Measurements from ENCODE around the gene MRTFB. TPM values are rescaled to one million over a fixed set of nuclear protein-coding genes. Genes with fewer than 3 reads are reported as not detected.
"Not testable (repeated sequence)": the region's sequence is repeated elsewhere in the genome, so short reads cannot be mapped to it uniquely, and the experiment has no call there.

Gene MRTFB
- total RNA-seq = 10 to 100 TPM in 1 of 3 donors, 1 to 10 TPM in 2; 8.6 to 11.0 (median 8.9) TPM

- ATAC-seq = peak; percentile 91 to 93
- H3K27me3 Mint-ChIP-seq (ENCODE audit: low read depth) = no peaks in the 10 kb centered on the region
- H3K9me3 Mint-ChIP-seq = no peaks in the 10 kb centered on the region
- DNase-seq = peak; percentile 79
- peak within 1 kb of the TSS; percentile 86 for H3K4me3 Mint-ChIP-seq
- H3K4me1 Mint-ChIP-seq (ENCODE audit: low read depth) = peaks cover 14% of the 10 kb centered on the region
- H3K36me3 Mint-ChIP-seq (ENCODE audit: insufficient read depth) = no peaks in the 10 kb centered on the region
Observed at GRCh38 chr16:14070877-14071575, at the start of gene MRTFB. TSS of gene MRTFB (plus strand) at chr16:14071319. CDS start at chr16:14140607, 69,288 bp downstream.

DNA sequence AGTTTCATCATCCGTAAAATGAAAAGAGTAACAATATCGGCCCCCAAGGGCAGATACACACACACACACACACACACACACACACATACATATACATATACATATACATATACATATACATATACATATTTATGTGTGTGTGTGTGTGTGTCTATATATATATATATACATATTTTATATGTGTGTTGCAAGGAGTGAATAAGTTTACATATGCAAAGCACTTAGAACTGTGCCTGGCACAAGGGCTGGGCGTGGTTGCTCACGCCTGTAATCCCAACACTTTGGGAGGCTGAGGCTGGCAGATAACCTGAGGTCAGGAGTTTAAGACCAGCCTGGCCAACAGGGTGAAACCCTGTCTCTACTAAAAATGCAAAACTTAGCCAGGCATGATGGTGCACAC lies 47.6 kb upstream of the MRTFB start:
- H3K27me3 Mint-ChIP-seq (ENCODE audit: low read depth); ATAC-seq; H3K9me3 Mint-ChIP-seq; H3K36me3 Mint-ChIP-seq (ENCODE audit: insufficient read depth); H3K4me1 Mint-ChIP-seq (ENCODE audit: low read depth); DNase-seq; H3K4me3 Mint-ChIP-seq: not testable (repeated sequence)

DNA sequence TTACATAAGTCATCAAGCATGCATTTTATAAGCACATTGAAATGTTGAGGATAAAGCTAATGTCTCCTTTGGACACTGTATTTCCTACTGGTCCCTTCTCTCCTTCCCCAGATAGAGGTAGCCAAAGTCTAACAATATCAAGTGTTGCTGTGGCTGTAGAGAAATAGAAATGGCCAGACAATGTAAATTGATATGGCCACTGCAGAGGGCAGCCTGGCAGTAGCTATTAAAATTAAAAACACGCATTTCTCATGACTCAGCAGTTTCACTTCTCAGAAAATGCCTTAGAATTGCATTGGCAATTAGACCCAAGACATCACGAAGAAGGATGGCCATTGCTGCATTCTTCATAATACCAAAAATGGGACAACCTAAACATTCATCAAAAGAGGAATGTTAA lies 46.8 kb upstream of the MRTFB start:
- H3K36me3 Mint-ChIP-seq (ENCODE audit: insufficient read depth) = no peaks in the 10 kb centered on the region
- peaks cover 7% of the 10 kb centered on the region for H3K9me3 Mint-ChIP-seq
- peaks cover 8% of the 10 kb centered on the region for H3K27me3 Mint-ChIP-seq (ENCODE audit: low read depth)
- H3K4me1 Mint-ChIP-seq (ENCODE audit: low read depth) = no peaks in the 10 kb centered on the region
- ATAC-seq = no peak
- no peak for DNase-seq
- H3K4me3 Mint-ChIP-seq = no peak overlapping the region

DNA sequence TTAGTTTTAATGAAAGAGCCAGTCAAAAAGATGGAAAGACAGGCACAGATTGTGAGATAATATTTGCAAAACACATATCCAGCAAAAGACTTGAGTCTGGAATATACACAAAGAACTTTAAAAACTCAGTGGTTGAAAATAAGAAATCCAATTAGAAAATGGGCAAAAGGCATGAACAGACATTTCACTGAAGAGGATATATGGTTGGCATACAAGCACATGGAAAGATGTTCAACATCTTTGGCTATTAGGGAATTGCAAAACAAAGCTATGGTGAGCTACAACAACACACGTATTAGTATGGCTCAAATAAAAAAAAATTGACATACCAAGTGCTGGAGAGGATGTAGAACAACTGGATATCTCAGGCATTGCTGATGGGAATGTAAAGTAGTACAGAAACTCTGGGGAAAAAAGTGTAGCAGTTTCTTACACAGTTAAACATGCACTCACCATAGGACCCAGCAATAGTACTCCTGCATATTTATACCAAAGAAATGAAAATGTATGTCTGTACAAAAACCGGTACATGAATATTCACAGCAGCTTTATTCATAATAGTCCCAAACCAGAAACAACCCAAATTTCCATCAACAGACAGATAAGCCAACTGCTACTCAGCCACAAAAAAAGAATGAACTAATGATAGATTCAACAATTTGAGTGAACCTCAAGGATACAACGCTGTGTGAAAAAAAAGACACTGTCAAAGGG lies 44.4 kb upstream of the MRTFB start:
- no peaks in the 10 kb centered on the region for H3K4me1 Mint-ChIP-seq (ENCODE audit: low read depth)
- no peak for DNase-seq
- peaks cover 8% of the 10 kb centered on the region for H3K27me3 Mint-ChIP-seq (ENCODE audit: low read depth)
- peaks cover 7% of the 10 kb centered on the region for H3K9me3 Mint-ChIP-seq
- no peaks in the 10 kb centered on the region for H3K36me3 Mint-ChIP-seq (ENCODE audit: insufficient read depth)
- no peak overlapping the region for H3K4me3 Mint-ChIP-seq
- ATAC-seq = no peak

GRCh38 chr16:14028202-14028601 lies 42.9 kb upstream of the MRTFB start:
- H3K4me3 Mint-ChIP-seq = no peak overlapping the region
- peaks cover 7% of the 10 kb centered on the region for H3K9me3 Mint-ChIP-seq
- DNase-seq = no peak
- H3K36me3 Mint-ChIP-seq (ENCODE audit: insufficient read depth) = no peaks in the 10 kb centered on the region
- ATAC-seq = no peak
- H3K4me1 Mint-ChIP-seq (ENCODE audit: low read depth) = no peaks in the 10 kb centered on the region
- peaks cover 8% of the 10 kb centered on the region for H3K27me3 Mint-ChIP-seq (ENCODE audit: low read depth)

- H3K36me3 Mint-ChIP-seq (ENCODE audit: insufficient read depth) = no peaks in the 10 kb centered on the region
- ATAC-seq = no peak
Observed at GRCh38 chr16:14029658-14030057, 41.5 kb upstream of the MRTFB start.

DNA sequence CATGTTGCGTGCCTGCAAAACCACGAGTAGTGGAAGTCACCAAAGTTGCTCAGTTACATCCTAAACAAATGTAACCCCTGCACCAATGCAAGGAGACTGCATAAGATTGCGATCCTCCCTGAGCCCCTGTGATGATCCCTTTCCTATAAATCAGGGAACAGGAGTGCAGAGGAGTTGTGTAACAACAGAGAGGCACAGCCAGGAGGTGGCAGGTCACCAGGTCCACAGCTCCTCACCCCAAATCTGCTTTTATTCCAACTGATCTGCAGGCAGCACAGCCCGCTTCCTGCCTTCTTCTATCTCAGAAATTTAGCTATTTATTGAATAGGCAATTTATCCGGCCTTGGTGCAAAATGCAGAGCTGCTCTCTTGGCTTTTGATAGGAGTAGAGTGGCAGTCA lies 36.0 kb upstream of the MRTFB start:
- ATAC-seq (no peak), DNase-seq (no peak)
- no peak overlapping the region for H3K4me3 Mint-ChIP-seq
- H3K36me3 Mint-ChIP-seq (ENCODE audit: insufficient read depth) = no peaks in the 10 kb centered on the region
- no peaks in the 10 kb centered on the region for H3K27me3 Mint-ChIP-seq (ENCODE audit: low read depth)
- H3K9me3 Mint-ChIP-seq = peaks cover 4% of the 10 kb centered on the region
- H3K4me1 Mint-ChIP-seq (ENCODE audit: low read depth) = no peaks in the 10 kb centered on the region

More at GRCh38 chr16:14029658-14030057, 41.5 kb upstream of the MRTFB start:
- no peak overlapping the region for H3K4me3 Mint-ChIP-seq
- H3K4me1 Mint-ChIP-seq (ENCODE audit: low read depth) = no peaks in the 10 kb centered on the region
- H3K9me3 Mint-ChIP-seq = peaks cover 7% of the 10 kb centered on the region
- DNase-seq = no peak
- H3K27me3 Mint-ChIP-seq (ENCODE audit: low read depth) = peaks cover 8% of the 10 kb centered on the region

DNA sequence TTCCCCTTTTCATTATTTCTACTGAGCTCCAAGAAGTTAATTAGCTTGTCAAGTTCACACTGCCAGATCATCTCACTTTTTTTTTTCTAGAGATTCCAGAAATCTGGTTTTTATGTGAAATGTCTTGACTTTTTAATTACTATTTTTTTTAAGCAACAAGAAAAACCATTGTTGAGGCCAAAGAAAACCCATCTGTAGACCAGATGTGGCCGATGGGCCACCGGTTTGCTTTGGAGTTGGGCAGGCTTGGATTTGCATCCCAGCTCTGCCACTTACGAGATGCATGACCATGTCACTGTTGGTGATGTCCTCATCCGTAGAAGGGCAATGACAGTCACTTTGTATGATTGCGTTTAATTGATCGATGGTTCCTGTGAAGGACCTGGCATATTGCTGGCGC lies 34.2 kb upstream of the MRTFB start:
- no peaks in the 10 kb centered on the region for H3K27me3 Mint-ChIP-seq (ENCODE audit: low read depth)
- H3K4me1 Mint-ChIP-seq (ENCODE audit: low read depth) = peaks cover 3% of the 10 kb centered on the region
- DNase-seq (no peak), ATAC-seq (no peak)
- H3K4me3 Mint-ChIP-seq = no peak overlapping the region
- H3K9me3 Mint-ChIP-seq = peaks cover 4% of the 10 kb centered on the region
- no peaks in the 10 kb centered on the region for H3K36me3 Mint-ChIP-seq (ENCODE audit: insufficient read depth)

- Mint-ChIP-seq H3K36me3 (ENCODE audit: insufficient read depth) (no peaks in the 10 kb centered on the region), H3K4me1 (ENCODE audit: low read depth) (peaks cover 3% of the 10 kb centered on the region), H3K9me3 (peaks cover 4% of the 10 kb centered on the region), H3K27me3 (ENCODE audit: low read depth) (no peaks in the 10 kb centered on the region), H3K4me3 (no peak overlapping the region)
- DNase-seq = no peak
- ATAC-seq = no peak
Observed at GRCh38 chr16:14037960-14038359, 33.2 kb upstream of the MRTFB start.

GRCh38 chr16:14041164-14041563 lies 30.0 kb upstream of the MRTFB start:
- H3K9me3 Mint-ChIP-seq = peaks cover 4% of the 10 kb centered on the region
- ATAC-seq (peak; percentile 40 to 41), DNase-seq (no peak)
- H3K36me3 Mint-ChIP-seq (ENCODE audit: insufficient read depth) = no peaks in the 10 kb centered on the region
- no peak overlapping the region for H3K4me3 Mint-ChIP-seq
- no peaks in the 10 kb centered on the region for H3K27me3 Mint-ChIP-seq (ENCODE audit: low read depth)
- H3K4me1 Mint-ChIP-seq (ENCODE audit: low read depth) = peaks cover 3% of the 10 kb centered on the region

DNA sequence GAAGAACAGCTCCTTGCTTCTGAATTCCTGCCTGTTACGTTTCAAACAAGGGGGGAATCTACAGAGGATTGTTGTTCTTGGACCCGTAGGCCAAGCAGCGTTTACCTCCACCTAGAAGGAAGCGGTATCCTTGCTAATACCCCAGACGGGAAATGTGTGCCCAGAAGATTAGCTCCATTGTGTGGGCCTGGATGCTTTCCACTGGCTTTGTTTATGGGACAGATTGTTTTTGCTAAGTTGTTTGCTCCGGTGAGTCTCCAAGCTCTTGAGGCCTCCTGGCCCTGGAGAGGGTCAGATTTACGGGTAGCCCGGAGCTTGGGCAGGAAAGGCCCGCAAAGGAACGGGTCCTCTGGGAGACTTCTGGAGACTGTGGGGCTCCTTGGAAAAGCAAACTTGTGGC lies 28.4 kb upstream of the MRTFB start:
- H3K9me3 Mint-ChIP-seq = peaks cover 4% of the 10 kb centered on the region
- H3K36me3 Mint-ChIP-seq (ENCODE audit: insufficient read depth) = no peaks in the 10 kb centered on the region
- peaks cover 6% of the 10 kb centered on the region for H3K27me3 Mint-ChIP-seq (ENCODE audit: low read depth)
- H3K4me1 Mint-ChIP-seq (ENCODE audit: low read depth) = peaks cover 3% of the 10 kb centered on the region
- H3K4me3 Mint-ChIP-seq = no peak overlapping the region
- DNase-seq (no peak), ATAC-seq (no peak)

DNA sequence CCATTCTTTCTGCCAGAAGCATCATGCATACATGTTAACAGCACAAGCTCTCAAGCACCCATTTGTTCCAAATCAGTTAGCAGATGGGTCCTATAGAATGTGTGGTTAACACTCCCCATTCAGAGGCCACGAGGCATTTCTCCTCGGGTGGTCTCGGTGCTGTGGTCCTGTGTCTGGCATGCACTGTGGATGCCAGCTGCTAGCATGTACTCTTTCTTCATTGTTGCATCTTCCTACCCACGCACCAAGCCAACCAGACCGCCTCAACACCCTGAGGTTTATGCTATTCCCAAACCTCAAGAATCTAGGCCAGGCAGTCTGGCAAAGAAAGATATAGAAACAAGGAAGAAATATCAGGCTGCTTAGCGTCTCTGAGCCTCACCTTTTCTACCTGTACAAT lies 27.8 kb upstream of the MRTFB start:
- Mint-ChIP-seq H3K4me1 (ENCODE audit: low read depth) (peaks cover 3% of the 10 kb centered on the region), H3K27me3 (ENCODE audit: low read depth) (peaks cover 7% of the 10 kb centered on the region), H3K9me3 (peaks cover 4% of the 10 kb centered on the region), H3K36me3 (ENCODE audit: insufficient read depth) (no peaks in the 10 kb centered on the region), H3K4me3 (no peak overlapping the region)
- DNase-seq (no peak), ATAC-seq (no peak)

DNA sequence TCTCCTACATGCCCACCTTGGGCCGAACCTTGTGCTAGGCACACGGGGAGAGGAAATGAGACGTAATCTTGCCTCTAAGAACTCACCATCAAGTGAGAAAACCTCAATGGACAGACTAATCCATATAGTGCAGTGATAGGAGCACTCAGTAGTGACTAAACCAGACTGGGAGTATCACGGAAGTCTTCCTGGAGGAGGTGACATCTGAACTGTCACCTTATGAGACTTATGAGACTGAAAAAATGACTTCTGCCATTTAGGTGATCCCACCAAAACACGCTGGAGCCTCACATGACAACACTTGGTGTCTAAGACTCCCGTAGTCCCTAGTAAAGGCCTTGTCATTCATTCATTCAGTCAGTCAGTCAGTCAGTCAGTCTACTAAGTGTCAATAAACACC lies 27.3 kb upstream of the MRTFB start:
- no peak overlapping the region for H3K4me3 Mint-ChIP-seq
- H3K9me3 Mint-ChIP-seq = peaks cover 4% of the 10 kb centered on the region
- no peaks in the 10 kb centered on the region for H3K36me3 Mint-ChIP-seq (ENCODE audit: insufficient read depth)
- peaks cover 3% of the 10 kb centered on the region for H3K4me1 Mint-ChIP-seq (ENCODE audit: low read depth)
- no peak for DNase-seq
- no peak for ATAC-seq
- H3K27me3 Mint-ChIP-seq (ENCODE audit: low read depth) = peaks cover 8% of the 10 kb centered on the region

GRCh38 chr16:14047121-14047859 lies 23.8 kb upstream of the MRTFB start:
- DNase-seq; H3K4me3 Mint-ChIP-seq; H3K36me3 Mint-ChIP-seq (ENCODE audit: insufficient read depth); H3K4me1 Mint-ChIP-seq (ENCODE audit: low read depth); H3K27me3 Mint-ChIP-seq (ENCODE audit: low read depth); ATAC-seq; H3K9me3 Mint-ChIP-seq: not testable (repeated sequence)

All from activated T-cell treated with anti-CD3 and anti-CD28 coated beads, Interleukin-2, amount 50 U/mL, for 4 hours (primary cell).